ENCODE measurements around the gene SRI. TPM values are rescaled to one million over a fixed set of nuclear protein-coding genes. Genes with fewer than 3 reads are reported as not detected.

Gene SRI
- total RNA-seq, 2 donors from 2014 or later, result 609 to 801 TPM

- intact Hi-C loops (cut with DNase I), result no loop called here
- DNase-seq, result no peak
- H3K4me1 ChIP-seq, result peaks cover 5% of the 10 kb centered on the region
- H3K36me3 ChIP-seq, result peaks cover 10% of the 10 kb centered on the region
- TF ChIP-seq CTCF (IDR thresholded peaks at IDR 0.05), result no peak
- H3K9me3 ChIP-seq, result no peaks in the 10 kb centered on the region
- H3K9ac ChIP-seq (ENCODE audit: low read depth in 2 of 2, low read length in 2 of 2), result no peak overlapping the region
- no peaks in the 10 kb centered on the region for H3K27me3 ChIP-seq
- no peak overlapping the region for H3K4me3 ChIP-seq
- H3K27ac ChIP-seq, result no peak overlapping the region
Observed at GRCh38 chr7:88215295-88215694, 4.5 kb downstream of the SRI start.

GRCh38 chr7:88214456-88214855 is 5.4 kb downstream of the SRI start:
- no peak for DNase-seq
- H3K27ac ChIP-seq, result no peak overlapping the region
- no peak for TF ChIP-seq CTCF (IDR thresholded peaks at IDR 0.05)
- H3K9me3 ChIP-seq, result no peaks in the 10 kb centered on the region
- no peak overlapping the region for H3K9ac ChIP-seq (ENCODE audit: low read depth in 2 of 2, low read length in 2 of 2)
- H3K36me3 ChIP-seq, result peaks cover 14% of the 10 kb centered on the region
- intact Hi-C loops (cut with DNase I), result no loop called here
- no peaks in the 10 kb centered on the region for H3K27me3 ChIP-seq
- H3K4me3 ChIP-seq, result no peak overlapping the region
- peaks cover 5% of the 10 kb centered on the region for H3K4me1 ChIP-seq

DNA sequence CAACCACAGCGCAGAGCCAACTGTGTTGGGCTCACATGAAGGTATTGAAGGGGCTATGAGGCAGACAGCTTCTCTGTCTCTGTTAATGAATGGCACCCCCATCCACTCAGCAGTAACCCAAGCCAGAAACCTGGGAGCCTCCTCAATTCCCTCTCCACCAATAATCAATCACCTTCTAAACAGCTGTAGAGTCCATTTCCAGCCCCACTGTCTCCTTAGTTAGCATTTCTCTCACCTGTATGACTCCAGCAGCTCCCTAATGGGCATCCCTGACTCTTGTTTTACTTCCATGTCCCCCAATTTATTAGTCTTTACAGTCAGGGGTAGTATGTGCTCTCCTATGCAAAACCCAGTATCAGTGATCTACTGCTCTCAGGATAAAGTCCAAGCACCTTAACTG is 6.9 kb downstream of the SRI start:
- Histone ChIP-seq H3K9ac (ENCODE audit: low read depth in 2 of 2, low read length in 2 of 2) (no peak overlapping the region), H3K4me3 (no peak overlapping the region), H3K27me3 (no peaks in the 10 kb centered on the region), H3K36me3 (peaks cover 14% of the 10 kb centered on the region), H3K4me1 (peaks cover 2% of the 10 kb centered on the region), H3K9me3 (no peaks in the 10 kb centered on the region), H3K27ac (no peak overlapping the region)
- DNase-seq, result no peak
- intact Hi-C loops (cut with DNase I), result no loop called here
- TF ChIP-seq CTCF (IDR thresholded peaks at IDR 0.05), result no peak

GRCh38 chr7:88208521-88208920 is 11.3 kb downstream of the SRI start:
- H3K36me3 ChIP-seq, result peaks cover 7% of the 10 kb centered on the region
- intact Hi-C loops (cut with DNase I), result no loop called here
- TF ChIP-seq CTCF (IDR thresholded peaks at IDR 0.05), result no peak
- no peak for DNase-seq
- no peak overlapping the region for H3K27ac ChIP-seq
- no peak overlapping the region for H3K4me3 ChIP-seq
- no peaks in the 10 kb centered on the region for H3K4me1 ChIP-seq
- no peaks in the 10 kb centered on the region for H3K9me3 ChIP-seq
- no peak overlapping the region for H3K9ac ChIP-seq (ENCODE audit: low read depth in 2 of 2, low read length in 2 of 2)
- no peaks in the 10 kb centered on the region for H3K27me3 ChIP-seq

DNA sequence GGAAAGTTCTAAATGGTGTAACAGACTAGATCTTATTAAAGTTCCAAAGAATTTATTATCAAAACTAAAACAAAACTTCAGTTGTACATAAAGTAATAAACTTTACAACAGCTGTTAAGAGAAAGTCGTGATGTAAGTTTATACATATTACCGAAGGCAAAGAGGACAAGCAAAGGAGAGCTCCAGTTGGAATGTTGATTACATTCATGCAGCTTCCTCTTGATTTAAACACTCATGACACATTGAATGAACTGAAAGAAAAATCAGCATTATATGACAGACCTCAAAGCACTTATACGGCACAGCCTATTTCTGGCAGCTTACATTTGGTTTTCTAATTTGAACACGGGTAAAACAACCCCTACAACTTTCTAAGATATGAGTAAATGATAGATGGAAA is 13.6 kb downstream of the SRI start:
- no peaks in the 10 kb centered on the region for H3K9me3 ChIP-seq
- TF ChIP-seq CTCF (IDR thresholded peaks at IDR 0.05), result no peak
- intact Hi-C loops (cut with DNase I), result no loop called here
- peaks cover 7% of the 10 kb centered on the region for H3K36me3 ChIP-seq
- peak overlapping the region; percentile 4 for H3K27ac ChIP-seq
- H3K27me3 ChIP-seq, result no peaks in the 10 kb centered on the region
- no peaks in the 10 kb centered on the region for H3K4me1 ChIP-seq
- H3K4me3 ChIP-seq, result no peak overlapping the region
- H3K9ac ChIP-seq (ENCODE audit: low read depth in 2 of 2, low read length in 2 of 2), result no peak overlapping the region
- DNase-seq, result no peak

GRCh38 chr7:88205179-88205578 is 14.7 kb downstream of the SRI start:
- Histone ChIP-seq H3K9me3 (no peaks in the 10 kb centered on the region), H3K9ac (ENCODE audit: low read depth in 2 of 2, low read length in 2 of 2) (no peak overlapping the region), H3K27ac (no peak overlapping the region), H3K27me3 (no peaks in the 10 kb centered on the region), H3K4me1 (no peaks in the 10 kb centered on the region), H3K36me3 (peaks cover 3% of the 10 kb centered on the region), H3K4me3 (no peak overlapping the region)
- TF ChIP-seq CTCF (IDR thresholded peaks at IDR 0.05), result no peak
- intact Hi-C loops (cut with DNase I), result no loop called here
- DNase-seq, result no peak
